DOHH2 (cell line): ENCODE measurements around the gene ARHGAP35.

ENCODE experiments used
- CTCF ChIP-seq: fragments of 200-600 bp; sonication (generic); IDR thresholded peaks from one replicate; pipeline ENCODE4 v1.5.1; 2014; ENCODE audit warnings: antibody characterized with exemption, mild to moderate bottlenecking, low read depth, low read length; ENCODE audit not compliant: poor library complexity, severe bottlenecking
- EZH2phosphoT487 ChIP-seq: fragments of 200-600 bp; sonication (generic); IDR thresholded peaks from 2 replicates; pipeline ENCODE4 v1.6.1; 2017; ENCODE audit warnings: borderline replicate concordance, mild to moderate bottlenecking, antibody characterized with exemption, low read length, moderate library complexity, mixed read lengths

- TF ChIP-seq CTCF, result no peak
- TF ChIP-seq EZH2phosphoT487, result no peak
Observed at GRCh38 chr19:46839752-46840497, 20.9 kb upstream of the ARHGAP35 start.
